SK-N-SH (cell line): ENCODE measurements around the gene KRTAP9-3.
"Not testable (repeated sequence)": the region's sequence is repeated elsewhere in the genome, so short reads cannot be mapped to it uniquely, and the experiment has no call there.

Source experiments
- CHD2 ChIP-seq: fragments of 150-350 bp; IDR thresholded peaks from 2 replicates; pipeline ENCODE4 v1.6.1; 2018; ENCODE audit warnings: low read length; ENCODE audit not compliant: partially characterized antibody
- CTCF ChIP-seq: fragments of 200-600 bp; sonication (generic); IDR thresholded peaks from 2 replicates; pipeline ENCODE4 v1.6.1; 2017; ENCODE audit warnings: antibody characterized with exemption, mild to moderate bottlenecking, moderate library complexity
- ELF1 ChIP-seq: IDR thresholded peaks from 2 replicates; pipeline ENCODE4 v1.4.0; 2012
- EP300 ChIP-seq, 2 experiments: IDR thresholded peaks; 2 replicates each; pipeline versions ENCODE4 v1.4.0 to v1.6.1; 2012; ENCODE audit warnings: borderline replicate concordance in 1 of 2, low read depth in 1 of 2, low read length in 1 of 2
- JUND ChIP-seq: IDR thresholded peaks from 2 replicates; pipeline ENCODE4 v1.4.0; 2012
- NFIC ChIP-seq: IDR thresholded peaks from 2 replicates; pipeline ENCODE4 v1.4.0; 2012; ENCODE audit warnings: borderline replicate concordance
- NRF1 ChIP-seq: IDR thresholded peaks from 2 replicates; pipeline ENCODE4 v1.6.1; 2012; ENCODE audit warnings: low read depth, mild to moderate bottlenecking, low read length
- SMC3 ChIP-seq: IDR thresholded peaks from 2 replicates; pipeline ENCODE4 v1.6.1; 2012; ENCODE audit warnings: low read depth, low read length, improper control_type of control experiment
- TCF12 ChIP-seq: IDR thresholded peaks from 2 replicates; pipeline ENCODE4 v1.4.0; 2012
- ZBTB33 ChIP-seq: IDR thresholded peaks from 2 replicates; pipeline ENCODE4 v1.4.0; 2012; ENCODE audit warnings: low read depth, borderline replicate concordance
- TF ChIP-seq, protein P1 (sequence below): IDR thresholded peaks from 2 replicates; pipeline ENCODE4 v1.4.0; 2012; ENCODE audit warnings: low read depth

GRCh38 chr17:41255381-41256290 is 23.4 kb downstream of the KRTAP9-3 start, which contains the start of gene KRTAP9-9:
- TF ChIP-seq CHD2; ZBTB33; CTCF; SMC3; NFIC; JUND; NRF1; EP300 (IDR thresholded peaks at IDR 0.05; ENCODE audit: borderline replicate concordance in 1 of 2, low read depth in 1 of 2, low read length in 1 of 2); ELF1; TCF12: not testable (repeated sequence)
- TF ChIP-seq, protein P1, sequence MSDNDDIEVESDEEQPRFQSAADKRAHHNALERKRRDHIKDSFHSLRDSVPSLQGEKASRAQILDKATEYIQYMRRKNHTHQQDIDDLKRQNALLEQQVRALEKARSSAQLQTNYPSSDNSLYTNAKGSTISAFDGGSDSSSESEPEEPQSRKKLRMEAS, result not testable (repeated sequence)
